Peyer's patch (tissue), 4 donors: ENCODE data around the gene MDC1. TPM values are rescaled to one million over a fixed set of nuclear protein-coding genes. Genes with fewer than 3 reads are reported as not detected.

Experiments used
- DNase-seq, 3 donors: peaks; one replicate each; pipeline ENCODE4 v3.0.0-alpha.2; 2017 to 2019
- H3K27ac ChIP-seq, 4 donors: fragments of 200-600 bp; sonication (generic); one replicate each; pipeline ENCODE4 v1.5.1; 2016 to 2019
- H3K27me3 ChIP-seq, 2 donors: fragments of 200-600 bp; sonication (generic); one replicate each; pipeline ENCODE4 v1.5.1; 2019
- H3K36me3 ChIP-seq, 3 donors: fragments of 200-600 bp; sonication (generic); one replicate each; pipeline ENCODE4 v1.5.1; 2016 to 2019
- H3K4me1 ChIP-seq, 4 donors: fragments of 200-600 bp; sonication (generic); one replicate each; pipeline ENCODE4 v1.5.1; 2016 to 2019
- H3K4me3 ChIP-seq, 4 donors: fragments of 200-600 bp; sonication (generic); 1 replicate in 3 of 4; 2 replicates in 1 of 4; pipeline ENCODE4 v1.5.1; 2016 to 2019; ENCODE audit warnings: mild to moderate bottlenecking in 1 of 4
- H3K9me3 ChIP-seq, 4 donors: fragments of 200-600 bp; sonication (generic); one replicate each; pipeline ENCODE4 v1.5.1; 2016 to 2019; ENCODE audit warnings: mild to moderate bottlenecking in 1 of 4
- POLR2A ChIP-seq, 2 donors: fragments of 450-650 bp; IDR thresholded peaks; one replicate each; pipeline ENCODE4 v1.5.1; 2017; ENCODE audit warnings: antibody characterized with exemption in 2 of 2, mild to moderate bottlenecking in 2 of 2, moderate library complexity in 2 of 2
- total RNA-seq, 4 donors: library from RNA; depleted of rRNA; stranded (reverse); fragments of >200 nt; gene quantifications; one replicate each; pipeline ENCODE4 v1.1.0, GENCODE V29; 2016
- TF ChIP-seq, protein P1 (sequence below), 6 experiments: fragments of 450-650 bp in 4 of 6; fragments of 200-600 bp in 2 of 6; sonication (generic) in 1 of 6; IDR thresholded peaks; one replicate each; pipeline ENCODE4 v1.5.1; 2017 to 2019; ENCODE audit warnings: antibody characterized with exemption in 6 of 6, mild to moderate bottlenecking in 3 of 6, moderate library complexity in 1 of 6

The MDC1 gene
- total RNA-seq, 4 donors from 2014 or later: 7.5 to 51.2 (median 19.4) TPM

DNA sequence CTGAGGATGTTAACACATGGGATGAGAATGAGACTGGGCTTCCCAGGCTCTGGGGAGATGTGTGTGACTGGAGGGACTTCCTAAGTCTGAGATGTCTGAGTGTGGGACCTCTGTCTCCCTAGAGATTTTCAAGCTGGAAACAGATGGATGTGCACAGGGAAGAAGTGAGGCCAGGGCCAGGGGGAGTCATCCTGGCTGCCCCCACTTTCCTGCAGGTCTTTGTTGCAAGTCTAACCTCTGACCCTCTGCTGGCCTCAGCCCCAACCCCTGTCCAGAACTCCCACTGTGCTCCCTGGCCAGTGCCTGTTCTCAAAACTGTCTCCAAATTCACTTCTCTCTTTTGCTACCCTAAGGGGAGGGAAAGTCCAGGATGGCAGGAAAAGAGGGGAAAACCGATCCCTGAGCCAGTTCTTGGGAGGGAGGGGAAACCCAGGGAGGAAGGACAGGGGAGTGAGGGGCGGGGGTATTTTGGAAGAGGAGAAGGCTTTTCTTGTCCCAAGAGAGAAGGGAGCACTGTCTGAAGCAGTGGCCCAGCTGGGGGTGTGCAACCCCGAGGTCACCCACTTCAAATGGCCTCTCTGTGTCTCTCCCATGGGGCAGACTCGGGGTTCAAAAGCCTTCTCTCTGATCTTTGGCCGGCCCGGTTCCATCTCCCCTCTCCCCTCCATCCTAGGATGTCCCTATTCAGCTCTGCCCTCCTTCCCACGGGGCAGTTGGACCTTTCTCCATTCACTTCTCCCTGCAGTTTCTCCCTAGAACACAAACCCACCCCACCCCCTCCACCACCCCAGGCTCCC lies 33.7 kb downstream of the MDC1 start:
- Histone ChIP-seq H3K27me3 (no peaks in the 10 kb centered on the region), H3K9me3 (no peaks in the 10 kb centered on the region), H3K36me3 (peaks cover 0 to 5% (median 0%) of the 10 kb centered on the region in 3 donors), H3K4me3 (peak overlapping the region; percentile 72 to 78 (median 74)), H3K4me1 (peaks cover 0 to 52% (median 19%) of the 10 kb centered on the region in 4 donors), H3K27ac (peak overlapping the region; percentile 86 to 98 (median 94))
- no peak for TF ChIP-seq POLR2A (IDR thresholded peaks at IDR 0.05)
- TF ChIP-seq, protein P1, sequence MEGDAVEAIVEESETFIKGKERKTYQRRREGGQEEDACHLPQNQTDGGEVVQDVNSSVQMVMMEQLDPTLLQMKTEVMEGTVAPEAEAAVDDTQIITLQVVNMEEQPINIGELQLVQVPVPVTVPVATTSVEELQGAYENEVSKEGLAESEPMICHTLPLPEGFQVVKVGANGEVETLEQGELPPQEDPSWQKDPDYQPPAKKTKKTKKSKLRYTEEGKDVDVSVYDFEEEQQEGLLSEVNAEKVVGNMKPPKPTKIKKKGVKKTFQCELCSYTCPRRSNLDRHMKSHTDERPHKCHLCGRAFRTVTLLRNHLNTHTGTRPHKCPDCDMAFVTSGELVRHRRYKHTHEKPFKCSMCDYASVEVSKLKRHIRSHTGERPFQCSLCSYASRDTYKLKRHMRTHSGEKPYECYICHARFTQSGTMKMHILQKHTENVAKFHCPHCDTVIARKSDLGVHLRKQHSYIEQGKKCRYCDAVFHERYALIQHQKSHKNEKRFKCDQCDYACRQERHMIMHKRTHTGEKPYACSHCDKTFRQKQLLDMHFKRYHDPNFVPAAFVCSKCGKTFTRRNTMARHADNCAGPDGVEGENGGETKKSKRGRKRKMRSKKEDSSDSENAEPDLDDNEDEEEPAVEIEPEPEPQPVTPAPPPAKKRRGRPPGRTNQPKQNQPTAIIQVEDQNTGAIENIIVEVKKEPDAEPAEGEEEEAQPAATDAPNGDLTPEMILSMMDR (IDR thresholded peaks at IDR 0.05): no peak
- no peak for DNase-seq

DNA sequence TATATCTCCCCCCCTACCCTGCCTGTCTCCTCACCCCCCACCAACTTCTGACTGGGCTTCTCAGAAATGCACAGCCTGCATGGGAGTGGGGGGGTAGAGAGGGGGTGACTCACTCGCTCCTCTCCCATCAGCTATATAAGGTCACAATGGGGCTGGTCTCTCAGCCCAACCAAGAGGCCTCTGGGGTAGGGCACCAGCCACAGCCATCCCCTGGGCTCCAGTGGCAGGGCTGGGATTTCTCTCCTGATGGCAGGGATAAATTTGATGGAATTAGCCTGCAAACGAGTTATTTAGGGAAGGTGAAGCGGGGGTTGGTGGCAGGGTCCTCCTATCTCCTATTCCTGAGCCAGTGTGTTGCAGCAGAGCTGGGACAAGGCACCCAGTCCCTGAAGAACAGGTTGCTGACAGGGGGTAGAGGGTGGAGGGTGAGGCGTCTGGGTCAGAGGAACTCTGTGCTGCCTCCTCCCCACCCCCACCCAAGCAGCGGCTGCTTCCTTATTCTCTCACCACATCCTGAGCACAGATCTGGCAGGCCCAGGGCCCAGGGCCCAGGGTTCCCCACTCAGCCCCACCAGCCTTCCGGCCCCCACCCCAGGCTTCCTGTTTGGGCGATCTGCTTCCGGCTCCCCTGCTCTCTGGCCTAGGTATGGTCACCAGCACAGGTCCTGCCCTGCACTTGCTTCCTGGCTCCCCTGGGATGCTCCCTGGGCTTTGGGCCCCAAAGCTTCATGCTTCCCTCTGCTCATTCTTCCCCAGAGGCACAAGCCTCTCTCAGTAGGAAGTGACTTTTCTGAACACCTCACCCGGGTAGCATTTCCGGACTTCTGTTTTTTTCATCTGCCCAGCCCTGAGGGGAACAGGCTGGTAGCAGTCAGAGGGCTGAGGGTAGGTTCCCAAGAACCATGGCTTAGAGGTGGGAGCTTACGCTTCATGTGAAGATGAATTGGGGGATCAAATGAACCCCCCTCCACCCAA lies 34.7 kb downstream of the MDC1 start:
- peaks cover 0 to 42% (median 10%) of the 10 kb centered on the region in 4 donors for H3K4me1 ChIP-seq
- peak in 1 of 2 donors; percentile 21 for TF ChIP-seq POLR2A (IDR thresholded peaks at IDR 0.05)
- TF ChIP-seq, protein P1 (IDR thresholded peaks at IDR 0.05): no peak
- peak overlapping the region; percentile 86 to 98 (median 94) for H3K27ac ChIP-seq
- H3K9me3 ChIP-seq: no peaks in the 10 kb centered on the region
- H3K4me3 ChIP-seq: peak overlapping the region; percentile 72 to 78 (median 74)
- peak; percentile 73 to 97 (median 97) for DNase-seq
- peaks cover 0 to 14% (median 0%) of the 10 kb centered on the region in 3 donors for H3K36me3 ChIP-seq
- no peaks in the 10 kb centered on the region for H3K27me3 ChIP-seq

DNA sequence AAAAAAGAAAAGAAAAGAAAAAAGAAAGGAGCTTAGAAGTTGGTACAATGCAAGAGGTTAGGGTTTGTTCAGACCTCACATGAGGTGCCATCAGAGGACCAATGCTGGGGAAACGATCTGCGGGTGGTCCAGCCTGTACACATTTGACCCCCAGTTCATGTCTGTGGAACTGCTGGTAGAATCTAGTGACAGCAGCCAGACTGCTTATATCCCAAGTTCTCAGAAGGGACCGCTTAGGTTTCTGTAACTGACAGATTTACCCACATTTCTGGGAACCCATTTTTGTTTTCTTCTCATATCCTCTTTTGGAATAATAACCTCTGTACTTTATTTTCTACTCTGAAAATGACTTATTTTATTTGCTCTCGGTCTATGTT lies 35.3 kb downstream of the MDC1 start:
- Histone ChIP-seq H3K4me1 (peaks cover 0 to 41% (median 9%) of the 10 kb centered on the region in 4 donors), H3K27me3 (no peaks in the 10 kb centered on the region), H3K36me3 (peaks cover 0 to 20% (median 0%) of the 10 kb centered on the region in 3 donors), H3K4me3 (peak overlapping the region; percentile 72 to 78 (median 74)), H3K27ac (peak overlapping the region; percentile 86 to 98 (median 94)), H3K9me3 (no peaks in the 10 kb centered on the region)
- DNase-seq: no peak
- no peak for TF ChIP-seq POLR2A (IDR thresholded peaks at IDR 0.05)
- TF ChIP-seq, protein P1 (IDR thresholded peaks at IDR 0.05): no peak

DNA sequence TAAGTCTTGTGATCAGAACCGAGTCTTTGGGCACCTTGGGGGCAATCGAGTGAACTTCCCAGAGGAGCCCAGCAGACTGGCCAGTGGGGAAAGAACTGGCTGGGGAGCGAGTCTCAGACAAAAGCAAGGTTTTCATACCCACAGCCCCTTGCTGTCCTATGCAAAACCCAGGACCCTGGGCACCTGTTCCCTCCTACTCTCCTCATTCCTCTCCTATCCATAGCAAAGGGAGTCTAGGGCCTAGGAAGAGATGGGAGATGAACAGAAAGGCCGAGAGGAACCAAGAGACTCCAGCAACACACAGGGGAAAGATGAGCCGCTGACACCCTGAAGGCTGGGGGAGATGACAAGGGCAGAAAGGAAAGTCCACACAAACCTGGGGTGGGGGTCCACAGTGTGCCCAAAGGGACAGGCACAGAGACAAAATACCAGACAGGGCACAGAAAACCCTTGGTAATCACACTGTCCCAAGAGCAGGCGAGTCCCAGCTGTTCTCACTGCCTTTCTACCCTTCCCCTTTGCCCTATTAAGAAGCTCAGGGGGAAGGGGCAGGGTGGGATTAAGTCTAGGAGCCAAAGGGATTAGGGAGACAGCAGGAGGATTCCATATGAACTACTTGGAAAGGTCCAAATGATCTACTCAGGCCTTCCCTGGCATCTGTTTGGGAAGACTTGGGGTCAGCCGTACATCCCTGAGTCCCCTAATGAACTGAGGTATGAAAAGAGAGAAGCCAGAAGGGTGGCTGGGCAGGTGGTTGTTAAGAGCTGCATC lies 37.1 kb downstream of the MDC1 start:
- Histone ChIP-seq H3K4me1 (peaks cover 0 to 41% (median 9%) of the 10 kb centered on the region in 4 donors), H3K4me3 (peak overlapping the region; percentile 6 to 78 (median 56))

More for the DNA sequence above, 37.1 kb downstream of the MDC1 start:
- H3K9me3 ChIP-seq: no peaks in the 10 kb centered on the region
- DNase-seq: no peak
- peaks cover 0 to 24% (median 0%) of the 10 kb centered on the region in 3 donors for H3K36me3 ChIP-seq
- peak overlapping the region; percentile 22 to 98 (median 64) for H3K27ac ChIP-seq
- no peaks in the 10 kb centered on the region for H3K27me3 ChIP-seq
- TF ChIP-seq POLR2A (IDR thresholded peaks at IDR 0.05): no peak
- TF ChIP-seq, protein P1 (IDR thresholded peaks at IDR 0.05): no peak
